SIG-M5 (cell line): ENCODE results near the gene PALD1.
"Not testable (repeated sequence)": the region's sequence is repeated elsewhere in the genome, so short reads cannot be mapped to it uniquely, and the experiment has no call there.

Experiments used
- DNase-seq: peaks from one replicate; lab custom pipeline; 2025; lab: John Stamatoyannopoulos, UW

The PALD1 gene

DNA sequence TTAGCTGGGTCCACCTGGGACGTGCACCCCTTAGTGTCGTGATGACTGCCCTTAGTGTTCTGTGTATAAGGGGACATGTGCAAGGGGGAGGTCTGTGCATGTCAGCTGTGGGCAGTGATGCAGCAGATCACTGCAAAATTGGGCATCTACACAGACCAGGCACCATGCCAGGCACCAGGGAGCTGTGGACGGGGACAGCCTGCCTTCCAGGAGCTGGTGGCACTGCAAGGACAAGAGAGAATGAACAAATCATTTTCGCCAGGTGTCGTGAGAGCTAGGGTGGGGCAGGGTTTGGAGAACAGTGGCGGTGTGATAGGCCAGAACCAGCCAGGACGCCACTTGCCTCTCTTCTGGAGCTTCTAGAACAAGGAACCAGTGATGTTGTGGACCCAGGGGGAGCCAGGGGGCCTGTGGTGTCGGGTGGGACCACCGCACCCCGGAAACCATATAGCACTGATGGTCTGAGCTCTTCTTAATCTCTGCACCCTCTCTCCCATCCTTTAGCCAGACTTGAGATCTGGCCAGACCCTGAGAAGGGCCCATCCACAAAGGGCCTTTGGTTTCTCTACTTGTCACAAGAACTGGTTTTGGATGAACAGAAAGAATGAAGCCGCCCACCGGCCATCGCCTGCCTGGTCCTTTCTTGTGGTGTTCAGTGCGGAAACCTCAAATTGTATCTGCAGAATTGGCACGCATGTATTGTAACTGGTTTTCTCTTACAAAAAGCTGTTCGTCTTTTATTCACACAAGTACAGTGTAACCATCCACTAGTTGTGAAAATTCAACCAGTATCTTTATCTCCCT lies 93.3 kb downstream of the PALD1 start:
- no peak for DNase-seq

DNA sequence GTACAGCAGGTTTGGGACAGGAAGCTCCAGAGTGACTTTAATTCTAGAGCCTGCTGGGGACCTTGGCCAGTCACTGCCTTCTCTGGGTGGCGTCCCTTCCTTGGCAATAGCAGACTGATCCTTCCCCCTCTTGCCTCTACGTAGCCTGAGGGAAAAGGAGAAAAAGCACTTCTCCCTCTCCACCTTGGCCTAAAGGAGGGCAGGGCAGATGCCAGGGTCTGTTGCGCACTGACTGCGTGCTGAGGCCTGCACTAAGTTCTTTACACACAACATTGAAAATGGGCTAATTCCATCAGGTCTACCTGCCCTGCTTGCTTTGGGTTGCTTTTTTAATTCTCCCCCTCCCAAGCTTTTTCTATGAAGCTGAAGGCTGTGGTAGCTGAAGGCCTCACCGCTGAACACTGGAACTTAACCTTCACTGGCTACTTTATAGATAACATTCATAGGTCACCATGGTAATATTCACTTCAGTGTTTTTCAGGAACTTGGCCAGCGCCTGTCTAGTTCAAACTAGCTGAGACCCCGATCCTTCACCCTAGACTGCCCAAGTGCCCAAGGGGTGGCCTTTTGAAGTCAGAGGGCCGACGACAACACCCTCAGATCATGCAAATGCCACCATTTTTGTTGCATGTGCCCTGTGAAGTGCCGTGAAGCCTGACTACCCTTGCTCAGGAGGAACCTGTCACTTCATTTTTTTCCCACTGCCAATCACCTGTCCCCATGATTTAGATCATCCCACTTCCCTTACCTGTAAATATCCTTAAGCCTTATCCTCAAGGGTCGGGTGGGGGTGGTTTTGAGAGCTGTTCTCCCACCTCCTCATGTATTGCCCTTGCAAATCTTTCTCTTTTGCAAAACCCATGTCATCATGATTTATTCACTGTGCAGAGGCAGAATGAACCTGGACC lies 95.3 kb downstream of the PALD1 start:
- no peak for DNase-seq

DNA sequence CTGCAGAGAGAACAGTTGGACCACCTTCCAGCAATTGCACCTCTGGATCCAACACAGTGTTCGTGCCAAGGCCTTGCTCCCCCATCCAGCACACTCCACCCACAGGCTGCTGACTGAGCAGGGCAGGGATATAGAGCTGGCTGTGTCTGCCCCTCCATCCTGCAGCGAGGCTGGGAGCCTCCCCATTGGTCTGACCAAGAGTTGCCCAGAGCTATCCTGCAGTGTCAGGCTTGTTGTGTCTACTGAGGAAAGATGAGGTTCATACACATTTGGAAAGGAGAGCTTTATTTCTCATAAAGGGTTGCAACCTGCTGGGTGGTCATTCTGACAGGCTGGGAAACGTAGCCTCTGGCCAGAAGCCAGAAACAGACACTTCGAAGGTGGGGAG lies 96.9 kb downstream of the PALD1 start:
- no peak for DNase-seq

DNA sequence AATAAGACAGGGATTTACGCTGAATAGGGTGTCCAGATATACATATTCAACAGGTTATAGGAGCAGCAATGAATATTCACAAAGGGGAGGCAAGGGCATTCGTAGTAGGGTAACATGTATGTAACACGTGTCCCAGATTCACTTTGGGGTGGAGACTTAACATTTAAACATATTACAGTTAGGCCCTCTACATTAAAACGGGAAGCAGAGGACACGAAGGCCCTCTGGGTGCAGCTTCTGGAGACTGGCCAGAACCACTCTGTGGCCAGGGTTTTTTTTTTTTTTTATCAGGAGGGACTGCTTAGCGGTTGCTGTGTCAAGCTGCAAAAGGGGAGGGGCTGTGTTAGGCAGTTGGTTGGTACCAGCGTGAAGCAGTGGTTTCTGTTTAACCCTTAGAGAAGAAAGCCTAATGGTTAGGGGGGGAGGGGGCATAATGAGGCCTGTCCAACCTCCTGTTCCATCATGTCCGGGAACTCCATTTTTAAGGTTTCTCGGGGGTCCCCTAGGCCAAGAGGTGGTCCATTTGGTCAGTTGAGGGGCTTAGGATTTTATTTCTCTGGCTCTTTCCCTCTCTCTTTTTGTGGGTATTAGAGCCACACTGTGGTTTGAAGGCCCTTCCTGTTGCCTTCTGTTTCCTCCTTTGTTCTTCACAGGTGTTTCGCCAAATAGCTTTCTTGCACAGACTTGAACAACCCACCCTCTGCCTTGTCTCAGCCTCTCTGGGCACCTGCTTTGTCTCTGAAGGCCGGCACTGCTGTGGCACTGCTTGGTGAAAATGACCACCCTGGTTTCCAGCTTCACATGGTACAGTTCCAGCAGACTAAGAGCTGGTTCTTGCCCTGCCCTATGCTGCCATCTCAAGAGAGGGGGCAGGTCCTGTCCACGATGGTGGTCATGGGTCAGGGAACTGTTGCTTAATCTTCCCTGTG lies 97.6 kb downstream of the PALD1 start:
- no peak for DNase-seq

DNA sequence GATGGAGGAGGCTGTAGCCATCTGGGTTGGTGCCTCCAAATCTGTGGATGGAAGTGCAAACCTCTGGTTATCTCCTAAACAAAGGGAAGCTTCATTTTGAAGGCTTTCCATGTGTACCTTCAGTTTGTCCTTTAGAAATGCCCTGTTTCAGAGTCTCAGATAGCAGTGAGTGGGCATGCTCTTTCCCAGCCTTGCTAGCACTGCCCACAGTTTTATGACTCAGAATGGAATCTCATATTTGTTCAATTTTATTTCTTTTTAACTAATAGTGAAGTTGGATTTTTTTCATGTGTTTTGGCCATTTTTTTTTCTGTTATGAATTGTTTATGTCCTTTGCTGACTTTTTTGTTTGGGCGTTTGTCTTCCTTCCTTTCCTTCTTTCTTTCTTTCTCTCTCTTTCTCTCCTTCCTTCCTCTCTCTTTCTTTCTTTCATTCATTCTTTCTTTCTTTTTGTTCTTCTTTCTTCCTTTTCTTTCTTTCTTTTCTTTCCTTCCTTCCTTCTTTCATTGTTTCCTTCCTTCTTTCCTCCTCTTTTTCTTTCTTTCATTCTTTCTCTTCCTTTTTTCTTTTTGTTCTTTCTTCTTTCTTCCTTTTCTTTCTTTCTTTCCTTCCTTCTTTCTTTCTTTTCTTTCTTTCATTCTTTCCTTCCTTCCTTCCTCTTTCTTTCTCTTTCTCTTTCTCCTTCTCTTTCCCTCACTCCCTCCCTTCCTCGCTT lies 98.4 kb downstream of the PALD1 start:
- no peak for DNase-seq

DNA sequence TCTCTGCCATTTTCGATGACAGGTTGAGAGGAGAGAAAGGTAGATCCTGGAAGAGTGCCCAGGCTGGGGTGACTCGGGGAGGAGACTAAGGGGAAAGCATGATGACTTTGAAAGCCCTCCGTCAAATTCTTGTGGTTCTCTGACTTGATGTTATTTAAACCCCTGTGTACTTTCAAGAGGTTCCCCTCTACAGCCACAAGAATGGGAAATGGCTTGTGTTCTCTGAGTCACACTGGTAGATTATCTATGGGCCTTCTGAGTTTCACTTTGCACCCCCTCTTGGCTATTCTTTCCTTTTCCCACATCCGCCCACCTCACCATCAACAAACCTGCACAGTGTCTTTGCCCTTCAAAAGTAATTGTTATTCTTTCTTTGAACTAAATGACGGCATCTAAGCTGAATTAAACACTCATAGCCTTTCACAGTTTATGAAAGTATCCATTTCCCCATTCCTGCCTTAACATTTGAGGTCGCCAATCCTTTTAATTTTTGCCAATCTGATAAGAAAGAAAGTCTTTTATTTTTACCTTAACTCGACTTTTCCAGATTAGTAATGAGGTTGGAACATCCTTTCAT lies 99.9 kb downstream of the PALD1 start:
- DNase-seq = no peak

DNA sequence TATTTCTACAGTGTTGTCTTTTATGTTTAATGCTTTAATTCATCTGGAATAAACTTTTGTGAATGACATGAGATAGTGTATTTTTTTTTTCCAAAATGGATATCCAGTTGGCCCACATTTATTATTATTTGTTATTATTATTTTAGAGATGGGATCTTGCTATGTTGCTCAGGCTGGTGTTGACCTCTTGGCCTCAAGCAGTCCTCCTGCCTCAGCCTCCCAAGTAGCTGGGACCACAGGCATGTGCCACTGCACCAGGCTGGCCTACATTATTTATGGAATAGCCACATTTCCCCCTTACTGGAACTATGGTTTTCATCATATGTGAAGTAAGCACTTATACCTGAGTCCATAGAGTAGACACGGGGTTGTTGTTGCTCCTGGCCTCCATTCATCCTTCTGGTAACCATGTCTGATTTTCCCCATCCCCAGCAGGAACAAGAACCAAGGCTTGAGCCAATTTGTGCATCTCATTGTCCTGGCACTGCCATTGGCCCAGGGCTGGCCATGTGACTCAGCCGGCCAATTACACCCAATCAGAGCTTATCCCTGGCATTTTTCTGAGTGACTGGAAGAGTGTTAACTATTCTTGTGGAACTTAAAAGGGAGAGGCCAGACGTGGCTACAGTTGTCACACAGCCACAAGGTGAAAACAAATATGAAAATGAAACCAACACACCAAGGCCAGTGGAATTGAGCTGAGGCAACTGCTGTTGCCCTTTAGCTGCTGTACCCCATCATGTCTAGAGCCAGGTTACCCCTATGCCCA lies 100.9 kb downstream of the PALD1 start:
- DNase-seq = no peak

DNA sequence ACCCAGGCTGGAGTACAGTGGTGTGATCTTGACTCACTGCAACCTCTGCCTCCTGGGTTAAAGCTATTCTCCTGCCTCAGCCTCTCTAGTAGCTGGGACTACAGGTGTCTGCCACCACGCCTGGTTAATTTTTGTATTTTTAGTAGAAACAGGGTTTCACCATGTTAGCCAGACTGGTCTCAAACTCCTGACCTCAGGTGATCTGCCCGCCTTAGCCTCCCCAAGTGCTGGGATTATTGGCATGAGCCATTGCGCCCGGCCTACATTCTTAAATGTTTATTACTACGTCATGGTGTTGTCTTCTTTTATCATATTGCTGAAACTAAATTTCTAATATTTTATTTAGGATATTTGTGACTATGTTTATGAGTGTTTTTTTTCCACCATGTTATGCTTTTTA lies 102.6 kb downstream of the PALD1 start:
- not testable (repeated sequence) for DNase-seq

DNA sequence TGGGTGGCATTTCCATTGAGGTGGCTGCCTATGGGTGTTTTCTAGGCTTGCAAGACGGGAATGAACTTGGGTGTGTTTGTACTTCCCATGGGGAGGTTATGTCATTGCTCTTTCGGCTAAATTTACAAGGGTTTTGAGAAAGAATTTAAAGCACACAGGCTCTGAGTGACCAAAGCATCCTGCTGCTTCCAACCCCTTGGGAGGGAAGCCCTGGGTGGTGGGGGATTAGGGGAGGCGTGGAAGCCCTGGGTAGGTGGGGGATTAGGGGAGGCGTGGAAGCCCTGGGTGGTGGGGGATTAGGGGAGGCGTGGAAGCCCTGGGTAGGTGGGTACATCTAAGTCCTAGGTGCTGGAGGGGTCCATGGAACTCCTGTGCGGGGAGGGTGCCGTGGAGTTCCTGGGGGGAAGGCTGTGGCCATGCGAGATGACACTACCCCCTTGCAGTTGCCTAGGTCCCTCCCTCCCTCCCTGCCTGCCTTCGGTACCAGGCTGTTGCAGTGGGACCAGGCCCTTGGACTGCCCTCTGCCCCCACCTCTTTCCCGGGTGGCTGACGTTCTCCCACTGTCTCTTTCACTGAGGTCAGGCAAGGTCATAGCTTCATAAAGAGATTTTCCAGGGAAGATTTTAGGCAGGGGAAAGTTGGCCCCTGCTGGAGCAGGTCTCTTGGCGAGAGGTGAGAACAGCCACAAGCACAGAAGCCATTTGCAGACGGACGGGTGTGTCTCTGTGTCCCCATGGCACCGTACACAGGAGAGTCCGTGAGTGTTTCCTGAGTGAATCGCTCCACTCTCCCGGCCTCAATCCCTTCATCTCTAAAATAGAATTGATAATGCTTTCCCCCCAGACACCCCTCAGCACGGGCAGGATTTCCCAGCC lies 104.5 kb downstream of the PALD1 start:
- no peak for DNase-seq

DNA sequence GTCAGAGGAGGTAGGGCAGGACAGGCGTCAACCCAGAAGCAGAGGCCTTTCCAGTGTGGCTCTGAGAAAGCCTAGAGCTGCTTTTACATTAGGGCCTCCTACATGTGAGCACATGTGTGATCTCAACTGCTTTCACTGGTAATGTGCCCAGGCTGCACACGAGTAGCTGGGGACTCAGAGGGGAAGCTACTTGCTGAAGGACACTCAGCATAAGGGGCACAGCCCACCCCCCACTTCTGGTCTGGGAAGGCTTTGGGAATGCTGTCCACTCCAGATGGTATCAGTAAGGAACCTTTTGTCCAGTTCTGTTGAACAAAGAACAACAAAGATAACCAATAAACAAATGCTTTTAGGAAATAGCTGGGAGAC lies 105.1 kb downstream of the PALD1 start:
- no peak for DNase-seq

DNA sequence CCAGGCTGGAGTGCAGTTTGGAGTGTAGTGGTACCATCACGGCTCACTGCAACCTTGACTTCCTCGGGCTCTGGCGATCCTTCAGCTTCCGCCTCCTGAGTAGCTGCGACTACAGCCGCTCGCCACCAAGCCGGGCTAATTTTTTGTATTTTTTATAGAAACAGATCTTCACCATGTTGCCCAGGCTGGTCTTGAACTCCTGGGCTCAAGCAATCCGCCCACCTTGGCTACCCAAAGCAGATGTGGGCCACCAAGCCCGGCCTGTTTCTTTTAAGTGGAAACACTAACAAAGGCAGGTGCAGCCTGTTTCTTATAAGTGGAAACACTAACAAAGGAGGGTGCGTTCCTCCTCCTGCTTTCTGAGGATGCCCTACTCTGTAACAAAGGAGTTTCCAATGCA lies 105.8 kb downstream of the PALD1 start:
- DNase-seq = no peak

DNA sequence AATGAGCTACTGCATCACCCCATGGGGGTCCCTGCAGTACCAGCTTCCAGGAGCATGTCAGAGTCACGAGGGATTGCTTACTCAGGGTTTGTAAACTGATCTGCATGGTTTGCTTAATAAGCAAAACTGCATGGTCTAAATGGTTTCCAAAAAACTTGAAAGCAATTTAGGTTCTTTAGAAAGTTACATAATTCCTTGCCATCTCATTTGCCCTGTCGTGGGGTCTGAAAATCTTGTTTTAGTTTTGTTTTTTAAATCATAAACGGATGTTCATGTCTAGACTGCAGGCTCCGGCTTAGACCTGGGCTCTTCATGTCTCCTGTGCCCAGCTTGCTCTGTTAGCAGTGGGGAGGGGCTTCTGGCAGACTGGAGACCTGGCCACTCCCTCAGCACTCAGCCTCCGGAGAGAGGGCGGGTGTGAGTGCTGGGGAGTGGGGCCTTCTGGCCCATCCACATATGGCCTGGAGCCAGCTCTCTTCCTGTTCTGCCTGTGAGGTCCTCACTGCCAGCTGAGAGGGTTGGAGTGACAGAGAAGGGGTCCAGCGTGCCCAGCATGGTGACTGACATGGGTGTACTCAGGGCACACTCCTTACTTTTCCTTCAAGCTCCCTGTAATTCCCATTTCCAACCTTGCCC lies 106.5 kb downstream of the PALD1 start:
- DNase-seq = no peak

DNA sequence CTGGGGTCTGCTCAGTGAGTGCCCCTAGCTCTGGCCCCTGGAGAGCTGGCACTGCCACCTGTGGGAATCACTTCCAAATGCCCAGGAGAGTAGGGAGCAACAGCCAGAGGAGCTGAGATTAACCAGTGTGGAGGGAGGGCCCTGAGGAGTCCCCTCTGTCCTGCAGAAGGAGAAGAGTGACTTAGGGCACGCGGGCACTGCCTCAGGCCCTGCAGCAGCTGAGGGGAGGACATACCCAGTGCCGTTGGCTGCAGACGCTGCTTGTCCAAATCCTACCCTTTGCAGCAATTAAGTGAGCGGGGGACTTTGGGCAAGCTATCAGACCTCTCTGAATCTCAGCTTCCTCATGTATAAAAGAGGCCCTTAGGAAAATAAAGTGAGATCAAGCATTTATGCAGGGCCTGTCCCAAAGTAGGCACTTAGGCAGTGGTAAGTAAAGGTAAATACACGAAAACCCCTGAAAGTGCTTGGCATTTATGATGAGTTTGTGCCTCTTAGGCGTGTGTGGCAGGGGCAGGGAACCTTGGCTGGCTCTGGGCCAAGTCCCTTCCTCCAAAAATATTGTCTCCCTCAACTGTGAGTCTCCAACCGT lies 107.1 kb downstream of the PALD1 start:
- no peak for DNase-seq

DNA sequence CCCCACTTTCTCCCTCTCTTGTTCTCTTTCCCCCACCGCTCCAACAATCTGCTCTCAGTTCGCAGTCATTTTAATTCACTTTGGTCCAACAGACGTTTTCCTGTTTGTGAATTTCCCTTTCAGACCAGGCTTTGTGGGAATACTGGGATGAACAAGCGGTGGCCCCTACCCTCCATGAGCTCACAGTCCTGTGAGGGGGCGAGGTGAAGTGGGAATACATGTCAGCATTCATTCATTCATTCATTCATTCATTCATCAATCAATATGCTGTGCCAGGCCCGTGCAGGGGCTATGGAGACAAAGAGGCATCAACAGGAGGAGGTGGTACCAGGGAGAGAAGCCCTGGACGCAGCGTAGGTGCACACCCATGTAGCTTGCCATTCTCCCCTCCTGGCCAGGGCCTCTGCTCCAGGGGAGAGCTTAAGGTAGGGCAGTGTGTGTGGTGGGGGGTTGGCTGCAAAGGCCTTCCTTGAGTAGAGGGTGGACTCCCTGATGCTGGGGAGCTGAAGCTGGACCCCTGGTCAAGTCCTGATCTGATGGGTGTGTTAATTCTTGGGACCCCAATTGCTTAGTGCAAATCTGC lies 107.9 kb downstream of the PALD1 start:
- no peak for DNase-seq

DNA sequence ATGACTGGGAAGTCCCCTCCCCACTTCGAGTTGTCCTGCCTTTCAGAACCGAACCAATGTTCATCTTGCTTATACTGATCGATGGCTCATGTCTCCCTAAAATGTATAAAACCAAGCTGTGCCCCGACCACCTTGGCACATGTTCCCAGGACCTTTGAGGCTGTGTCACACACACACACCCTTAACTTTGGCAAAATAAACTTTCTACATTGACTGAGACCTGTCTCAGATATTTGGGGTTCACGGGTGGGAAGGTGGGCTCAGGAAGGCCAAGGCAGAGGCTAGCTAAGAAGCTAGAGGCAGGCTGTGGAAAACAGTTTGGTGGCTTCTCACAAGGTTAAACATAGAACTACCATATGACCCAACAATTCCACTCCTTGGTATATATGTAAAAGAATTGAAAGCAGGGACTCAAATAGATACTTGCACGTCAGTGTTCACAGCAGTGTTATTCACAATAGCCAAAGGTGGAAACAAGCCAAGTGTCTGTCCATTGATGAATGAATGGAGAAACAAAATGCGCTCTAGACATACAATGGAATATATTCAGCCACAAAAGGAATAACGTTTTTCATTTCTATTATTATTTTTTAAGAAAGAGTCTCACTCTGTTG lies 108.6 kb downstream of the PALD1 start:
- no peak for DNase-seq

DNA sequence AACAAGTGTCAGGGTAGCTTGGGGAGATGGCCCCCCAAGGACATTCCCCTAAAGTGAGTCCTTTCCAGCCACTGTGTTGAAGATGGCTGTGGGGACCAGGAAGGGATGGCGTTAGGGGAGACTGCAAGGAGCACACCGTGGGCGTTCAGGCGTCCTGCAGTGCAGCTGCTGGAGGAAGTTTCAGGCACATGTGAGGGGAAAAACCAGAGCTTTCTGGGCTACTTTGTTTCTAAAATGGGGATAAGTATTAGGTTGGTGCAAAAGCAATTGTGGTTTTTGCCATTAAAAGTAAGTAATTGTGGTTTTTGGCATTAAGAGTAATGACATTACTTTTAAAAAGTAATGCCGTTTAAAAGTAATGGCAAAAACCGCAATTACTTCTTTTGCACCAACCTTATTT lies 109.7 kb downstream of the PALD1 start:
- DNase-seq = no peak

DNA sequence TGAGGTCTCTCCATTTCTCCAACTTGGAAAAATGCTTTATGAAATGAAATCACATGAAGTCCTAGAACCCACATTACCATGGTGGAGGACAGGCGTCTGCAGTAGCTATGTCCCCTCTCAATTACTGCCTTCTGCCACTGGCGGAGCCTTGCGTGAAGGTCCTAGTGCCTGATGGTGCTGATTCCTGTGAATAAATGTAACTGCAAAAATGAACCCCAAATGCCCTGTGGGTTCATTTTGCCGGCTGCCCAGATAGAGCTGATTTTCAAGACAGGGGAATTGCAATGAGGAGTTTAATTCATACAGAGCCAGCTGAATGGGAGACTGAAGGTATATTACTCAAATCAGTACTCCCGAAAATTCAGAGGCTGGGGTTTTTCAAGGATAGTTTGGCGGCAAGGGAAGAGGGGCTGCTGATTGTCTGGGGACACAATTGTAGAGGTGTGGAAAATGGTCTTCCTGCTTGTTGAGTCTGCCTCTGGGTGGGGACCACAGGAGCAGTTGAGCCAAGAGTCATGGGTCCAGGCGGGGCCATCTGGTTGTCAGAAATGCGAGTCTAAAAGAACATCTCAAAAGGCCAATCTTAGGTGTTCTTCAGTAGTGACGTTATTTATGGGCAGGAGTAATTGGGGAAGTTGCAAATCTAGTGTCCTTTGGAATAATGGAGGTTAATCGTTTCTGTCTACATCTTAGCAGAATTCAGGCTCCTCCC lies 110.4 kb downstream of the PALD1 start:
- no peak for DNase-seq
